Stimulated activated CD8-positive, alpha-beta memory T cell treated with anti-CD3 and anti-CD28 coated beads, Interleukin-7, amount 100 ng/mL, for 1 hour (primary cell): ENCODE data around the gene DRGX.

ENCODE experiments used
- DNase-seq, 2 donors: peaks; one replicate each; pipeline ENCODE4 v3.0.0-alpha.2; 2020; ENCODE audit warnings: low read depth in 2 of 2

DRGX gene

DNA sequence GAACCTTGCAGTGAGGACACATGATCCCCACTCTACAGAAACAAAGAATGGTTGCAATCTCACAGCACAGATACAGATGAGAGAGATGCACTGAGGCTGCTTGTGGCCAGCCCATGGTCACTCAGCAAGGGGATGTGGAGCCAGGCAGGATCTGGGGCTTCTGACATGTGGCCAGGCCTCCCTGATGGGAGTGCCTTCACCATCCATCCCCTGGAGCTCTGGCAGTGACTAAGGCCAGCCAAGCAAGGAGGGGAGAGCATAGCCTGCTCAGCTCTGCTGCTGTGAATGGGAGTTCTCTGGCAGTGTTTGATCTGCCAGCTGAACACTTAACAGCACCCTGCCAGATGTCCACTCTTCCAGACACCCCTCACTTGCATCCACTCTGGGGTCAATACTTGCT, 77.1 kb downstream of the DRGX start:
- no peak for DNase-seq

GRCh38 chr10:49318028-49318427, 77.9 kb downstream of the DRGX start:
- DNase-seq, result no peak

- no peak for DNase-seq
Measured at GRCh38 chr10:49314806-49315205, 81.1 kb downstream of the DRGX start.
